SJCRH30 (cell line): Measurements from ENCODE around the gene CPNE2. TPM values are rescaled to one million over a fixed set of nuclear protein-coding genes. Genes with fewer than 3 reads are reported as not detected.

Experiments used
- DNase-seq, 2 experiments: peaks; one replicate each; pipeline ENCODE4 v3.0.0-alpha.2; 2015 to 2020
- H3K27ac ChIP-seq: fragments of 250-450 bp; sonication (Bioruptor Pico); 2 replicates; pipeline ENCODE4 v1.5.1; 2020; ENCODE audit warnings: mild to moderate bottlenecking, moderate library complexity
- H3K27me3 ChIP-seq: fragments of 250-450 bp; sonication (Bioruptor Pico); 2 replicates; pipeline ENCODE4 v1.5.1; 2020; ENCODE audit warnings: mild to moderate bottlenecking, moderate library complexity
- H3K36me3 ChIP-seq: fragments of 250-450 bp; sonication (Bioruptor Pico); 2 replicates; pipeline ENCODE4 v1.5.1; 2020; ENCODE audit warnings: mild to moderate bottlenecking, moderate library complexity
- H3K4me1 ChIP-seq: fragments of 250-450 bp; sonication (Bioruptor Pico); 2 replicates; pipeline ENCODE4 v1.5.1; 2020; ENCODE audit warnings: mild to moderate bottlenecking, moderate library complexity
- H3K4me3 ChIP-seq: fragments of 250-450 bp; sonication (Bioruptor Pico); 2 replicates; pipeline ENCODE4 v1.5.1; 2020; ENCODE audit warnings: mild to moderate bottlenecking, moderate library complexity
- H3K9me3 ChIP-seq: fragments of 250-450 bp; sonication (Bioruptor Pico); replicated peaks from 2 replicates; pipeline ENCODE4 v1.5.1; 2020; ENCODE audit warnings: mild to moderate bottlenecking, moderate library complexity
- total RNA-seq: library from RNA; depleted of rRNA; stranded (reverse); fragments of >200 nt; shearing (Covaris generic); gene quantifications from 2 replicates; pipeline ENCODE4 v1.2.3, GENCODE V29; 2014

The CPNE2 gene
- total RNA-seq, 1 experiment from 2014 or later = 33.1 TPM

- no peak for DNase-seq
- H3K4me1 ChIP-seq = no peaks in the 10 kb centered on the region
Observed at GRCh38 chr16:57133886-57134285, 41.5 kb downstream of the CPNE2 start.

GRCh38 chr16:57134982-57135381, 42.6 kb downstream of the CPNE2 start:
- Histone ChIP-seq H3K9me3 (no peaks in the 10 kb centered on the region), H3K27me3 (no peaks in the 10 kb centered on the region), H3K4me3 (no peak overlapping the region), H3K4me1 (no peaks in the 10 kb centered on the region), H3K27ac (no peak overlapping the region), H3K36me3 (no peaks in the 10 kb centered on the region)
- no peak for DNase-seq

More at GRCh38 chr16:57133886-57134285, 41.5 kb downstream of the CPNE2 start:
- no peaks in the 10 kb centered on the region for H3K36me3 ChIP-seq
- no peak overlapping the region for H3K4me3 ChIP-seq
- no peaks in the 10 kb centered on the region for H3K9me3 ChIP-seq
- no peaks in the 10 kb centered on the region for H3K27me3 ChIP-seq
- H3K27ac ChIP-seq = no peak overlapping the region

DNA sequence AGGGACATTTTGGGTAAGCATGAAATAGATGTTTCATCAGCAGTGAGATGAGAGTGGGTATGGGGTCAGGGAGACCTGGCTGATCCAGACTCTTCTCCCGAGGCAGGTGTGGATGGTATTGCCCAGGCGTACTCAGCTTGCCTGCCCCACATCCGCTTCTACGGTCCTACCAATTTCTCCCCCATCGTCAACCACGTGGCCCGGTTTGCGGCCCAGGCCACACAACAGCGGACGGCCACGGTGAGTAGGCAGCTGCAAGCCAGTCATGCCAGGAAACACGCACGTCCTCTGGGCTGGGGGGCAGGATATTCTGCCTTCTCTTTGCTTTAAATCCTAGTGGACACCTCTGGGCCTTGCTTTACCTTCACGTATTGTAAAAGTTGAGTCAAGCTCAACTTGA, 44.7 kb downstream of the CPNE2 start:
- Histone ChIP-seq H3K9me3 (no peaks in the 10 kb centered on the region), H3K27me3 (no peaks in the 10 kb centered on the region), H3K27ac (no peak overlapping the region), H3K4me3 (no peak overlapping the region), H3K4me1 (no peaks in the 10 kb centered on the region), H3K36me3 (no peaks in the 10 kb centered on the region)
- DNase-seq = no peak

DNA sequence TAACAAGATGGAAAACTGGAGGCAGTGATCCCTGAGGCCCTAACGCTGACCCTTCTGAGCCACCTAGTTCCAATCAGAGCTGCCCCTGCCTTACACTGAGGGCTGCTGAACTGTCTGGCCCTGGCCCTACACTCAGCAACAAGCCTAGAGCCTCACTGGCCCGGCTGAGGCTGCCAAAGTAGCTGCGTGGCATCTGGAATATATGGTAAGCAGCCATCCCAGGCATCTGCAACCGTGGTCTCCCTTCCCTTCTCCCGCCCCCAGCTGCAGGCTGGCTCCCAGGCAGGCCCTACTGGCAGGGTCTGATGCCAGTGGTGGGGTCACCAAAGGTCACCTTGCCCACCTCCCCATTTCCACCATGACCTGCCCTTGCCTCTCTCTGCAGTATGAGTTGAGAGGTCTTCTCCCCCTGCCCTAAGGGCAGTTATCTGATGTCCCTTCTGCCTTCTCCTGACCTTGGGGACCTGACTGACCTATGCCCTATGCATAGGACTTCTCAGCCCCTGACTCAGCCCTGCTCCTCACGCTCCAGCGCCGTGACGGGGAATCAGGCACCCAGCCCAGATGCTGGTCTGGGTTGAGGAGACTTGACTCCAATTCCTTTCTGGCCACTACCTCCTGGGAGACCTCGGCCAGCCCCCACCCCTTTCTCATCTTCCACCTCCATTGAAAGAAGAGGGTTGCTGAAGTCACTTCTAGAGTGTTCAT, 45.3 kb downstream of the CPNE2 start:
- H3K4me3 ChIP-seq = no peak overlapping the region
- no peaks in the 10 kb centered on the region for H3K27me3 ChIP-seq
- DNase-seq = no peak
- no peaks in the 10 kb centered on the region for H3K36me3 ChIP-seq
- H3K9me3 ChIP-seq = no peaks in the 10 kb centered on the region
- H3K27ac ChIP-seq = no peak overlapping the region
- H3K4me1 ChIP-seq = no peaks in the 10 kb centered on the region

- H3K4me1 ChIP-seq = no peaks in the 10 kb centered on the region
- no peaks in the 10 kb centered on the region for H3K9me3 ChIP-seq
- H3K27me3 ChIP-seq = no peaks in the 10 kb centered on the region
- H3K27ac ChIP-seq = no peak overlapping the region
- H3K4me3 ChIP-seq = no peak overlapping the region
- no peaks in the 10 kb centered on the region for H3K36me3 ChIP-seq
- no peak for DNase-seq
Observed at GRCh38 chr16:57138281-57138935, 46.0 kb downstream of the CPNE2 start.

GRCh38 chr16:57140931-57141668, 48.7 kb downstream of the CPNE2 start:
- Histone ChIP-seq H3K27me3 (no peaks in the 10 kb centered on the region), H3K4me1 (no peaks in the 10 kb centered on the region), H3K9me3 (no peaks in the 10 kb centered on the region), H3K4me3 (no peak overlapping the region), H3K36me3 (no peaks in the 10 kb centered on the region), H3K27ac (no peak overlapping the region)
- DNase-seq = no peak

DNA sequence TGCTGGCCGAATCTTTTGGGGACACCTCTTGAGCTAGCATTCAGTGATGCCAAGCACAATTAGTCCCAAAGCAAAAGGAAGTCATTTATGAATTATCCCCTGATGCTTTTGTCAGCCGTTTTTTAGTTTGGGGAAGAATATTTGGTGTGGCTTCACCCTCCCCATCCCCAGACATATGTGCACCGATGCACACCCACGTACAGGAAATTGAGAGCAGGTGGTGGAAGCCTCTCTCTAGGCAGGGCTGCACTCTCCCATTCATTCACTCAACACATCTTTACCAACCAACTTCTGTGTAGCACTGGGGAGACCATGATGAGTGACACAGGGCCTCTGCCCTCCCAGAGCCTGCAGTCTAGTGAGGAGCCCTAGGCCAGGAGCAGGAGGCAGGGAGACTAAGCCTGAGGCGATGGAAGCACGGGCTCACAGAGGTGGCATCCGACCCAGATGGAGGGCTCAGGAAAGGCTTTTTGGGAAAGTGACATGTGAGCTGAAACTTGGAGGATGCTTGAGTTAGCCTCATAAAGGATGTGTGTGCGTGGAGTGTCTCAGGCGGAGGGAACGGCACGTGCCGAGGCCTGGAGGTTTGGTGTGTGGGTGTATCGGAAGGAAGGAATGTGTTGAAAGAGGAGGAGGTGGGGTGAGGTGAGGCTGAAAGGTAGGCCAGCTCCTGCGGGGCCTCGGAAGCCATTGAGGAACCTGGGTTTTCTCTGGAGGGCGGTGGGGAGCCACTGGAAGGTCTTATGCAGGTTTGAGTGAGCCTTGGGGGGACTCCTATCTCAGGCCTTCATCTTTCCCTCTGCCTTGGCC, 49.6 kb downstream of the CPNE2 start:
- H3K27ac ChIP-seq = no peak overlapping the region

GRCh38 chr16:57143149-57143921, 51.0 kb downstream of the CPNE2 start:
- H3K4me1 ChIP-seq = peaks cover 8% of the 10 kb centered on the region; the same call in 1 of the 2 replicates

More for the DNA sequence above, 49.6 kb downstream of the CPNE2 start:
- H3K4me1 ChIP-seq = no peaks in the 10 kb centered on the region; the same call in 1 of the 2 replicates
- no peaks in the 10 kb centered on the region for H3K27me3 ChIP-seq
- DNase-seq = no peak
- no peak overlapping the region for H3K4me3 ChIP-seq
- H3K9me3 ChIP-seq = no peaks in the 10 kb centered on the region
- H3K36me3 ChIP-seq = no peaks in the 10 kb centered on the region

GRCh38 chr16:57144027-57144426, 51.6 kb downstream of the CPNE2 start:
- no peak overlapping the region for H3K27ac ChIP-seq
- H3K27me3 ChIP-seq = no peaks in the 10 kb centered on the region
- peaks cover 8% of the 10 kb centered on the region; the same call in 1 of the 2 replicates for H3K4me1 ChIP-seq
- H3K4me3 ChIP-seq = no peak overlapping the region
- no peak for DNase-seq
- no peaks in the 10 kb centered on the region for H3K36me3 ChIP-seq
- no peaks in the 10 kb centered on the region for H3K9me3 ChIP-seq

More at GRCh38 chr16:57143149-57143921, 51.0 kb downstream of the CPNE2 start:
- Histone ChIP-seq H3K27ac (no peak overlapping the region), H3K36me3 (no peaks in the 10 kb centered on the region), H3K4me3 (no peak overlapping the region), H3K27me3 (no peaks in the 10 kb centered on the region), H3K9me3 (no peaks in the 10 kb centered on the region)
- DNase-seq = no peak

GRCh38 chr16:57145046-57146021, 53.0 kb downstream of the CPNE2 start:
- Histone ChIP-seq H3K4me3 (no peak overlapping the region), H3K9me3 (no peaks in the 10 kb centered on the region), H3K4me1 (peaks cover 8% of the 10 kb centered on the region; the same call in 1 of the 2 replicates), H3K27ac (no peak overlapping the region), H3K36me3 (no peaks in the 10 kb centered on the region), H3K27me3 (no peaks in the 10 kb centered on the region)
- DNase-seq = no peak

DNA sequence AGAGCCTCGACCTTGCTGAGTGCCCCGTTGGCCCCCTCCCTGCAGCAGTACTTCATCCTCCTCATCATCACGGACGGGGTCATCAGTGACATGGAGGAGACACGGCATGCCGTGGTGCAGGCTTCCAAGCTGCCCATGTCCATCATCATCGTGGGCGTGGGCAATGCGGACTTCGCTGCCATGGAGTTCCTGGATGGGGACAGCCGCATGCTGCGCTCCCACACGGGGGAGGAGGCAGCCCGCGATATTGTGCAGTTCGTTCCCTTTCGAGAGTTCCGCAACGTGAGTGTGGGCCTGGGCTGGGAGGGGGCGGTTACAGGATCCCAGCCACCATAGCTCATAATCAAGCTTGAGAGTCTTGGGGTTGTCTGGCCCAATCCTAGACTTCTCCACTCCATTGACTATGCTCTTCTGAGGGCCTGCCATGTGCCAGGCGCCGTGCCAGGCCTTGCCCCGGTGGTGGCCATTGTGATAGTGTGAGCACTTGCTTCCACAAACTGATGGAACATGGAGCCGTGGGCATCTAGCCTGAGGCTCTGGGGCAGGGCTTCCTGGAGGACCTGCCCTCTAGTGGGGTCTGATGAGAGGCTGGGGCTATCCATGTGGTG, 53.8 kb downstream of the CPNE2 start:
- Histone ChIP-seq H3K4me1 (peaks cover 8% of the 10 kb centered on the region; the same call in 1 of the 2 replicates), H3K27me3 (no peaks in the 10 kb centered on the region), H3K9me3 (no peaks in the 10 kb centered on the region), H3K27ac (no peak overlapping the region), H3K36me3 (0 out of 2 replicates have a peak, but pooled peaks cover 5% of the 10 kb centered on the region), H3K4me3 (no peak overlapping the region)
- no peak for DNase-seq

DNA sequence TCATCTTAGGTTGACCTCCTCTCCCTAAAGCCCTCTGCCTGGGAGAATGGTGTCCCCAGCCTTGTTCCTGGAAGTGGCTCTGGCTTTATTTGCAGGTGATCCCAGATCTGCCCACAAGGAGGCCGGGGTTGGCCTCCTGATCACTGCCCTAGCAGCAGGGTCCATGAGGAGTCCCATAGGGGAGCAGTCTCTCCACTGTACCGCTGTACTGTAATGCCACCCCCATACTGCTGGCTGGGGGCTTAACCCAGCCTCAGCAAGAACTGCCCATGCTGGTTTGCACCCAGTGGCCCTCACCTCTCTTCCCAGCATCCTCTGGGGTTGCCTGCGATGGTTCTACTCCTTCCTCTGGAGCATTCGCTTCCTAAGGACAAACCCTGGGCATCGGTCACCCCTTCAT, 54.4 kb downstream of the CPNE2 start:
- Histone ChIP-seq H3K36me3 (0 out of 2 replicates have a peak, but pooled peaks cover 5% of the 10 kb centered on the region), H3K27ac (no peak overlapping the region), H3K27me3 (no peaks in the 10 kb centered on the region), H3K4me3 (no peak overlapping the region), H3K9me3 (no peaks in the 10 kb centered on the region), H3K4me1 (peaks cover 8% of the 10 kb centered on the region; the same call in 1 of the 2 replicates)
- peak in 1 of 2 experiments; percentile 44 for DNase-seq
